NCI-H345 treated with DMSO at 0.1 percent for 48 hours (cell line): ENCODE results near the gene GABRA6.

Experiments used
- DNase-seq: peaks from one replicate; lab custom pipeline; 2025; ENCODE audit not compliant: unreplicated experiment; lab: John Stamatoyannopoulos, UW

GABRA6 gene

DNA sequence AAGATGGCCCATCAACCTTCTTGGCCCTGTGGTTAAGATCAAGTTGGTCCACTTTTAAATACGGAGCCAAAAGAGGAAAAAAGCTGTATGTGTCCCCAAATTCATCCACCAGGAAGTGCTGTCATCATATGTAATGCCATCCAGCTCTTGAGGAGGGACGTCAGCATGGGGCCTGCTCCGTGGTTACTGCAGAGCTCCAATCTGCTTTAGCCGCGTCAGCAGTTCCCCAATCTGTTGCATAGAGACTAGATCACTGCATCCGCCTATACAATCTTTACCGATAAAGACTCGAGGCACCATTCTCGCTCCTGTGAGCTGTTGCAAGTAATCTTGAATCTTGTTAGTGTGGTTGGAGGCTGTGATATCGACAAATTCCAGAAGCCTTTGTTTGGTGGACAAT is 65.7 kb downstream of the GABRA6 start:
- DNase-seq, result no peak
